ENCODE results near the gene EML4. TPM values are rescaled to one million over a fixed set of nuclear protein-coding genes. Genes with fewer than 3 reads are reported as not detected.
"Not testable (repeated sequence)": the region's sequence is repeated elsewhere in the genome, so short reads cannot be mapped to it uniquely, and the experiment has no call there.

Gene EML4
- 10 to 100 TPM; 14.5 to 23.2 (median 17.8) TPM for total RNA-seq

- intact Hi-C loops (cut with DNase I), result loop anchor here (2.0 kb wide), 1 partner anchor 66 kb away; no protein-coding TSS in a partner anchor
- DNase-seq (ENCODE audit: extremely low spot score), result peak; percentile 98
- Histone ChIP-seq H3K27me3 (no peaks in the 10 kb centered on the region), H3K27ac (replicated peaks in 1 of 4) (peak within 1 kb of the TSS; percentile 90 to 91 (median 90)), H3K4me1 (peaks cover 28 to 40% (median 38%) of the 10 kb centered on the region in 4 donors), H3K4me3 (peak within 1 kb of the TSS; percentile 83 to 95 (median 88)), H3K36me3 (no peaks in the 10 kb centered on the region), H3K9me3 (no peaks in the 10 kb centered on the region)
- WGBS, result 2% methylated on average over 59 of the region's 88 CpGs
- peak; percentile 89 to 91 for TF ChIP-seq POLR2AphosphoS5 (IDR thresholded peaks at IDR 0.05)
- TF ChIP-seq POLR2A (IDR thresholded peaks at IDR 0.05; ENCODE audit: low read depth), result peak; percentile 42
- TF ChIP-seq EP300 (IDR thresholded peaks at IDR 0.05), result no peak
Measured at GRCh38 chr2:42169100-42169873, at the start of gene EML4. Gene EML4 (plus strand): TSS chr2:42169353. CDS start chr2:42169612, 259 bp downstream.

- intact Hi-C loops (cut with DNase I), result no loop called here
- Histone ChIP-seq H3K27me3 (no peaks in the 10 kb centered on the region), H3K36me3 (no peaks in the 10 kb centered on the region), H3K9me3 (no peaks in the 10 kb centered on the region), H3K4me3 (no peak overlapping the region), H3K27ac (replicated peaks in 1 of 4) (no peak overlapping the region), H3K4me1 (peaks cover 9 to 33% (median 25%) of the 10 kb centered on the region in 4 donors)
- DNase-seq (ENCODE audit: extremely low spot score), result no peak
- TF ChIP-seq EP300 (IDR thresholded peaks at IDR 0.05), result no peak
- TF ChIP-seq POLR2AphosphoS5 (IDR thresholded peaks at IDR 0.05), result no peak
- no peak for TF ChIP-seq POLR2A (IDR thresholded peaks at IDR 0.05; ENCODE audit: low read depth)
- TF ChIP-seq CTCF (IDR thresholded peaks at IDR 0.05), result no peak
Measured at GRCh38 chr2:42123426-42123825, 45.7 kb upstream of the EML4 start.

GRCh38 chr2:42124011-42124785 is 45.0 kb upstream of the EML4 start:
- no peak for DNase-seq (ENCODE audit: extremely low spot score)
- intact Hi-C loops (cut with DNase I), result no loop called here
- Histone ChIP-seq H3K9me3 (no peaks in the 10 kb centered on the region), H3K27ac (replicated peaks in 1 of 4) (no peak overlapping the region), H3K4me1 (peaks cover 13 to 36% (median 29%) of the 10 kb centered on the region in 4 donors), H3K4me3 (no peak overlapping the region), H3K27me3 (no peaks in the 10 kb centered on the region), H3K36me3 (no peaks in the 10 kb centered on the region)
- no peak for TF ChIP-seq POLR2A (IDR thresholded peaks at IDR 0.05; ENCODE audit: low read depth)
- TF ChIP-seq EP300 (IDR thresholded peaks at IDR 0.05), result no peak
- no peak for TF ChIP-seq POLR2AphosphoS5 (IDR thresholded peaks at IDR 0.05)
- TF ChIP-seq CTCF (IDR thresholded peaks at IDR 0.05), result no peak
- 78% methylated on average over 6 of the region's 6 CpGs for WGBS

GRCh38 chr2:42125841-42126594 is 43.1 kb upstream of the EML4 start:
- no peak for DNase-seq (ENCODE audit: extremely low spot score)
- peak overlapping the region in 2 of 4 donors; percentile 4 to 67 for H3K27ac ChIP-seq (replicated peaks in 1 of 4)
- H3K4me3 ChIP-seq, result no peak overlapping the region
- H3K9me3 ChIP-seq, result no peaks in the 10 kb centered on the region
- peaks cover 13 to 40% (median 33%) of the 10 kb centered on the region in 4 donors for H3K4me1 ChIP-seq
- 46% methylated on average over 9 of the region's 10 CpGs for WGBS
- intact Hi-C loops (cut with DNase I), result no loop called here
- H3K36me3 ChIP-seq, result no peaks in the 10 kb centered on the region
- peak; percentile 34 for TF ChIP-seq EP300 (IDR thresholded peaks at IDR 0.05)
- no peak for TF ChIP-seq CTCF (IDR thresholded peaks at IDR 0.05)
- peak in 1 of 2 donors; percentile 40 for TF ChIP-seq POLR2AphosphoS5 (IDR thresholded peaks at IDR 0.05)
- no peak for TF ChIP-seq POLR2A (IDR thresholded peaks at IDR 0.05; ENCODE audit: low read depth)
- H3K27me3 ChIP-seq, result no peaks in the 10 kb centered on the region

- H3K9me3 ChIP-seq; H3K27me3 ChIP-seq; H3K27ac ChIP-seq (replicated peaks in 1 of 4); intact Hi-C loops (cut with DNase I); H3K4me3 ChIP-seq; DNase-seq (ENCODE audit: extremely low spot score); H3K36me3 ChIP-seq: not testable (repeated sequence)
- WGBS, result 72% methylated on average over 10 of the region's 10 CpGs
- H3K4me1 ChIP-seq, result peaks cover 16 to 47% (median 39%) of the 10 kb centered on the region in 4 donors
Measured at GRCh38 chr2:42126873-42127272, 42.3 kb upstream of the EML4 start.
